Aorta (tissue), 4 donors: ENCODE data around the gene C1orf35. TPM values are rescaled to one million over a fixed set of nuclear protein-coding genes. Genes with fewer than 3 reads are reported as not detected.

Experiments used
- microRNA-seq, 2 donors: library from miRNA; unstranded; fragments of <30 nt; microRNA quantifications; one replicate each; pipeline ENCODE4 v1.2.0, GENCODE V29; 2020
- polyA plus RNA-seq, 2 donors: library from polyadenylated mRNA; stranded (reverse); fragments of 200-250 nt; gene quantifications; one replicate each; pipeline ENCODE4 v1.2.3, GENCODE V29; 2013
- total RNA-seq, 2 donors: library from RNA; stranded (reverse); fragmentation: NEBNext Ultra II Directional; extraction: Animal tissue kit (Norgen Biotek cat#: 25700); gene quantifications; one replicate each; pipeline ENCODE4 v1.2.1, GENCODE V29; 2021
- donor health status: healthy with polysubstance abuse.
- donor health status: Bipolar disorder and iron deficiency.
- donor health status: DM: no; HTN: no; CAD: no.
- donor health status: DM: yes; HTN: yes; CAD: no.

Gene C1orf35
- total and polyA plus RNA-seq, 4 donors = 3.6 to 36.2 (median 9.7) TPM

Small RNA genes lying within 50 kb of the gene (microRNA-seq; reads per million reads assigned to microRNA genes)
- gene MIR3620 = 2.0 to 7.7 reads per million in 2 donors

Other genes starting within 250 kb of the C1orf35 start
- gene WNT9A, start 155.4 kb downstream of the C1orf35 start, total RNA-seq = 1 to 10 TPM in 1 of 2 donors, under 1 TPM in 1; 0.94 to 3.5 TPM
- under 1 TPM; 0.13 to 0.38 TPM for gene WNT9A, start 155.4 kb downstream of the C1orf35 start, polyA plus RNA-seq
- not detected for gene WNT3A, start 96.3 kb downstream of the C1orf35 start, total RNA-seq
- gene WNT3A, start 96.3 kb downstream of the C1orf35 start, polyA plus RNA-seq = not detected
- gene ARF1, start 20.6 kb downstream of the C1orf35 start, total RNA-seq = 100 to 1,000 TPM; 291 to 356 TPM
- gene ARF1, start 20.6 kb downstream of the C1orf35 start, polyA plus RNA-seq = 100 to 1,000 TPM; 232 to 349 TPM
- 10 to 100 TPM; 27.4 to 35.4 TPM for gene MRPL55, start 6.0 kb upstream of the C1orf35 start, total RNA-seq
- gene MRPL55, start 6.0 kb upstream of the C1orf35 start, polyA plus RNA-seq = 100 to 1,000 TPM in 1 of 2 donors, 10 to 100 TPM in 1; 41.8 to 152 TPM
- 100 to 1,000 TPM; 247 to 248 TPM for gene GUK1, start 37.0 kb upstream of the C1orf35 start, total RNA-seq
- gene GUK1, start 37.0 kb upstream of the C1orf35 start, polyA plus RNA-seq = 100 to 1,000 TPM; 660 to 973 TPM
- 1 to 10 TPM; 4.3 to 4.5 TPM for gene GJC2, start 46.6 kb upstream of the C1orf35 start, total RNA-seq
- under 1 TPM; 0.50 to 0.87 TPM for gene GJC2, start 46.6 kb upstream of the C1orf35 start, polyA plus RNA-seq
- gene IBA57, start 62.5 kb upstream of the C1orf35 start, total RNA-seq = 10 to 100 TPM in 1 of 2 donors, 1 to 10 TPM in 1; 7.8 to 11.1 TPM
- gene IBA57, start 62.5 kb upstream of the C1orf35 start, polyA plus RNA-seq = 1 to 10 TPM in 1 of 2 donors, under 1 TPM in 1; 0.95 to 1.8 TPM
- 10 to 100 TPM in 1 of 2 donors, 1 to 10 TPM in 1; 5.9 to 19.3 TPM for gene OBSCN, start 104.7 kb upstream of the C1orf35 start, total RNA-seq
- 1 to 10 TPM; 2.0 to 6.9 TPM for gene OBSCN, start 104.7 kb upstream of the C1orf35 start, polyA plus RNA-seq